Erythroblast (primary cell): ENCODE measurements around the gene SRM.

ENCODE experiments used
- GATA1 ChIP-seq: IDR thresholded peaks from 2 replicates; pipeline ENCODE4 v1.6.1; 2011; ENCODE audit warnings: low read depth, mild to moderate bottlenecking, control low read depth, low read length, moderate library complexity
- POLR2A ChIP-seq: IDR thresholded peaks from 2 replicates; pipeline ENCODE4 v1.6.1; 2011; ENCODE audit warnings: mild to moderate bottlenecking, low read length

GRCh38 chr1:11019971-11020370 is 39.8 kb downstream of the SRM start:
- TF ChIP-seq POLR2A (no peak), GATA1 (no peak)
